Activated CD4-positive, alpha-beta T cell treated with anti-CD3 and anti-CD28 coated beads for 36 hours (primary cell): ENCODE data around the gene C1D. TPM values are rescaled to one million over a fixed set of nuclear protein-coding genes. Genes with fewer than 3 reads are reported as not detected.
"Not testable (repeated sequence)": the region's sequence is repeated elsewhere in the genome, so short reads cannot be mapped to it uniquely, and the experiment has no call there.

Source experiments
- ATAC-seq: fragments of 200-7000 bp; cut with Tn5 transposase; one replicate; pipeline ENCODE4 v1.10.0; 2021; ENCODE audit warnings: mild to moderate bottlenecking, moderate library complexity
- CTCF ChIA-PET: fragments of 350-600 bp; sonication (Branson Sonifier 250); formaldehyde crosslinking; loops from one replicate; lab custom pipeline; 2021; ENCODE audit warnings: antibody characterized with exemption; lab: Charles Lee
- POLR2A ChIA-PET: fragments of 350-600 bp; sonication (Branson Sonifier 250); formaldehyde crosslinking; loops from one replicate; lab custom pipeline; 2021; ENCODE audit warnings: antibody characterized with exemption, inconsistent platforms; lab: Charles Lee
- DNase-seq: peaks from one replicate; pipeline ENCODE4 v3.0.0-alpha.2; 2020
- H3K27ac Mint-ChIP-seq: one replicate; pipeline ENCODE4 v1.8.0; 2021; ENCODE audit warnings: mixed read lengths
- H3K27me3 Mint-ChIP-seq: one replicate; pipeline ENCODE4 v1.8.0; 2021; ENCODE audit warnings: mixed read lengths
- H3K36me3 Mint-ChIP-seq: one replicate; pipeline ENCODE4 v1.8.0; 2021; ENCODE audit warnings: low read depth, mixed read lengths
- H3K4me1 Mint-ChIP-seq: one replicate; pipeline ENCODE4 v1.8.0; 2021; ENCODE audit warnings: mixed read lengths
- H3K4me3 Mint-ChIP-seq: one replicate; pipeline ENCODE4 v1.8.0; 2021; ENCODE audit warnings: mild to moderate bottlenecking, moderate library complexity, mixed read lengths
- H3K9me3 Mint-ChIP-seq: one replicate; pipeline ENCODE4 v1.8.0; 2021; ENCODE audit warnings: low read depth, mixed read lengths
- intact Hi-C, 2 experiments: fragments of 100-400 bp; cut with DNase I in 1 of 2; cut with micrococcal nuclease in 1 of 2; formaldehyde crosslinking; loops; one replicate each; pipeline versions ENCODE4 v1.14.2 to v1.15.1; 2022 to 2024; cut with DNase I, micrococcal nuclease
- total RNA-seq, 2 experiments: library from RNA; stranded (reverse); gene quantifications; one replicate each; pipeline ENCODE4 v1.2.3, GENCODE V29; 2021

C1D gene
- total RNA-seq, 2 experiments from 2014 or later, result 11.3 to 21.4 TPM

DNA sequence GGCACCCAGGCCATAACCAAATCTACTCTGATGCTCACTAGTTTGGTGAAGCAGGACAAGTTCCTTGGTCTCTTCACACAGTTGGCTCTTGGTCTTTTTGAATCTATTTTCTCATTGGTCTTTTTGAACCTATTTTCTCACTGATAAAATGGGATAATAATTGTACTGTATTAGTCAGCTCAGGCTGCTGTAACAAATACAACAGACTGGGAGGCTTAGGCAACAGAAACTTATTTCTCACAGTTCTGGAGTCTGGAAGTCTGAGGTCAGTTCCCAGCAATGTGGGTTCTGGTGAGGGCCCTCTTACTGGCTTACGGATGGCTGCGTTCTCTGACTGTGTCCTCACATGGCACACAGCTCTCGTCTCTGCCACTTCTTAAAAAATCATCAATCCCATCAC, 63.5 kb downstream of the C1D start:
- Mint-ChIP-seq H3K9me3 (no peaks in the 10 kb centered on the region), H3K4me1 (no peaks in the 10 kb centered on the region), H3K4me3 (no peak overlapping the region), H3K36me3 (no peaks in the 10 kb centered on the region), H3K27ac (no peak overlapping the region), H3K27me3 (peaks cover 15% of the 10 kb centered on the region)
- intact Hi-C loops, result no loop called here
- CTCF ChIA-PET, result no interaction called here
- DNase-seq, result no peak
- ATAC-seq, result no peak
- POLR2A ChIA-PET, result no interaction called here

DNA sequence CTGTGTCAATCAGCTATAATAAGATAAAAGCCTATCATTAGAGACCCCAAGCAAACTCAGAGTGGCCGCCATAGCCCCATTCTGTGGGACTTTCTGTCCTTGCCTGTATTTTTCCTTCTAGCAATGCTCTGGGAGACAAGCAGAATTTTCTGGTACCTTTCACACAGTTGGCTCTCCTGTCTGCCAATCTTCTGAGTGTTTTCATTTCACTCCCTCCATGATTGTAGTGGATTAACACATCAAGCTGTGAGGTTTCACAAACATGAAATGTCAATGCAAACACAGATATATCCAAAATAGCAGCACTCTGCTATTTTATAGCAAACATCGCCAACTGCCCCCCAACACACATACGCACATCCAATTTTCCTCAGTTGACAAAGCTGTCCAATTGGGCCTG, 64.9 kb downstream of the C1D start:
- ATAC-seq, result no peak
- Mint-ChIP-seq H3K27ac (no peak overlapping the region), H3K27me3 (peaks cover 19% of the 10 kb centered on the region), H3K36me3 (no peaks in the 10 kb centered on the region), H3K4me1 (no peaks in the 10 kb centered on the region), H3K9me3 (no peaks in the 10 kb centered on the region), H3K4me3 (no peak overlapping the region)
- ChIA-PET CTCF (interaction anchor here (1.0 kb wide), 1 partner anchor 34 kb away, joined by 3 read pairs; no protein-coding TSS in a partner anchor), POLR2A (no interaction called here)
- DNase-seq, result no peak
- intact Hi-C loops, result no loop called here

DNA sequence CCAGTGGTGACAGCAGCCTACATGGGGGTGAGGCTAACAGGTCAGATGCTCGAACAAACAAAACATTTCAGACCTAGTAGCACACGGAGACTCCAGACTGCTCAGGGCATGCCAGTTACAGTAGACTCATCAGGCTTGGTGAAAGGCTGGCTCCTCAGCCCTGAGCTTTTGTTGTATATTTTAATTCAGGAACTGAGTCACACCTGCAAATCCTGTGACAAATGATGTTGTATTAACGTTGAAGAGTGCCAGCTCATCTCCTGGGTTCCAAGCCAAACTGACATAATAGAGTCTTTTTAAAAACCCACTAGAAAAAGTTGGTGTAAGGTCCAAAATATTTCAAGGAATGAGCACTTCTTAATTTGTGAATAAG, 65.3 kb downstream of the C1D start:
- no peak for ATAC-seq
- H3K27me3 Mint-ChIP-seq, result peaks cover 18% of the 10 kb centered on the region
- no peaks in the 10 kb centered on the region for H3K36me3 Mint-ChIP-seq
- H3K27ac Mint-ChIP-seq, result no peak overlapping the region
- CTCF ChIA-PET, result interaction anchor here (1.0 kb wide), 1 partner anchor 34 kb away, joined by 3 read pairs; no protein-coding TSS in a partner anchor
- no peaks in the 10 kb centered on the region for H3K9me3 Mint-ChIP-seq
- H3K4me1 Mint-ChIP-seq, result no peaks in the 10 kb centered on the region
- POLR2A ChIA-PET, result no interaction called here
- H3K4me3 Mint-ChIP-seq, result no peak overlapping the region
- intact Hi-C loops, result no loop called here
- DNase-seq, result no peak

DNA sequence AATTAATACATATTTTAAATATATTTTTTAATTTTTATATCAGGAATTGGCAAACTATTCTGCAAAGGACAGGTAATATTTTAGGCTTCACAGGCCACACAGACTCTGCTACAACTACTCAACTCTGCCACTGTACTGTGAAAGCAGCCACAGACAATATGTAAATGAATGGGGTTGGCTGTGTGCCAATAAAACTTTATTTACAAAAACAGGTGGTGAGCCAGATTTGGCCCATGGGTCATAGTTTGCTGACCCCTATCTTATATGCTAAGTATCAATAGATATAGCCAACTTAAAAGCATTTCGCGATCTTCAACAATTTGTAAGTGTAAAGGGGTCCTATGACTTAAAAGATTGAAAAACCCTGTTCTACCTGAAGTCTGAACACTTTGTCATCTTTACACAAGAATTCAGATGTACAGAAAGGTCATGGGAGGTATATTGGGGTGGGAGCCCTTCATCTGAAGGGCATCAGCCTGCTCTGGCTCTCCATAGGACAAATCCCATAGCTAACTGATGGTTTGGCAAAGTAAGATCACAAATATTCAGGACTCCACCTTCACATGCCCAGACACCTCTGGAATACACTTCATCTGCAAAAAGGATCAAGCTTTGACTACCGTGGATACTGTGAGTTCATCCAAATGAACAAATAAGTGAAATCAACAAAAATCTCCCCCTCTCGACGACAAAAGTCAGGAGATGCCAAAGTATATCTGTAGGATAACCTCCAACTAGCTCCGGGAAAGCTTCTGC, 65.9 kb downstream of the C1D start:
- CTCF ChIA-PET, result interaction anchor here (1.0 kb wide), 1 partner anchor 35 kb away, joined by 3 read pairs; no protein-coding TSS in a partner anchor

DNA sequence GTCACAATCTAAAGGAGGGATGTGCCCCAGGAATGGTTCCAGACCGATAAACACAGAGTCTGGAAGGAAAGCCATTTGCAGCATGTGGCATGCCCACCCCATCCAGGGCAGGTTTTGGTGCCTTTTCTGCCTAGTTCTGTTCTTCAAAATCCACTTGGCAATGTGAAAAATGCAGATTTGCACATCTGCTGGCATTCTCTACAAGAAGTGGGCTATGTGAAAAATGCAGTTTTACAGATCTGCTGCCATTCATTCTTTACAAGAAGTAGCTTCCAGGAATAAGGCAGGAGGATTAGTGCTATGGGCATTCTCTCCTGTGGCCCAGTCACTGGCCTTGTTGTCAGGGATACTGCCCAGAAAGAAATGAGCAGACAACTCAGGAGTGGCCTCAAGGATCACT, 68.1 kb downstream of the C1D start:
- no peak for ATAC-seq
- no peak overlapping the region for H3K4me3 Mint-ChIP-seq
- DNase-seq, result no peak
- intact Hi-C loops, result no loop called here
- no peaks in the 10 kb centered on the region for H3K36me3 Mint-ChIP-seq
- POLR2A ChIA-PET, result no interaction called here
- H3K27me3 Mint-ChIP-seq, result peaks cover 19% of the 10 kb centered on the region
- no peak overlapping the region for H3K27ac Mint-ChIP-seq
- CTCF ChIA-PET, result no interaction called here
- H3K9me3 Mint-ChIP-seq, result no peaks in the 10 kb centered on the region
- no peaks in the 10 kb centered on the region for H3K4me1 Mint-ChIP-seq

More for the DNA sequence above, 65.9 kb downstream of the C1D start:
- DNase-seq, result no peak
- H3K4me1 Mint-ChIP-seq, result no peaks in the 10 kb centered on the region
- H3K9me3 Mint-ChIP-seq, result no peaks in the 10 kb centered on the region
- no peaks in the 10 kb centered on the region for H3K36me3 Mint-ChIP-seq
- no peak overlapping the region for H3K27ac Mint-ChIP-seq
- H3K27me3 Mint-ChIP-seq, result peaks cover 17% of the 10 kb centered on the region
- intact Hi-C loops, result no loop called here
- ATAC-seq, result no peak
- POLR2A ChIA-PET, result no interaction called here
- H3K4me3 Mint-ChIP-seq, result no peak overlapping the region

DNA sequence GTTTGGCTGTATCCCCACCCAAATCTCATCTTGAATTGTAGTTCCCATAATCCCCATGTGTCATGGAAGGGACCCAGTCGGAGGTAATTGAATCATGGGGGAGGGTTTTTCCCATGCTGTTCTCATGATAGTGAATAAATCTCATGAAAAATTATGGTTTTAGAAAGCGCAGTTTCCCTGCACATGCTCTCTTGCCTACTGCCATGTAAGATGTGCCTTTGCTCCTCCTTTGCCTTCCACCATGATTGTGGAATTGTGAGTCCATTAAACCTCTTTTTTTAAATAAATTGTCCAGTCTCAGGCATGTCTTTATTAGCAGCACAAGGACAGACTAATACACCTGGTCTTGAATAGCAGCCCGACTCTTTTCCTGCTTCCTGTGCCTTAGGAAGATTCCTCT, 68.7 kb downstream of the C1D start:
- H3K36me3 Mint-ChIP-seq, H3K9me3 Mint-ChIP-seq, POLR2A ChIA-PET, DNase-seq, ATAC-seq, H3K4me3 Mint-ChIP-seq, intact Hi-C loops, H3K4me1 Mint-ChIP-seq, H3K27ac Mint-ChIP-seq: not testable (repeated sequence)
- peaks cover 18% of the 10 kb centered on the region for H3K27me3 Mint-ChIP-seq
- CTCF ChIA-PET, result interaction anchor here (0.6 kb wide), 1 partner anchor 205 kb away, joined by 3 read pairs; no protein-coding TSS in a partner anchor

DNA sequence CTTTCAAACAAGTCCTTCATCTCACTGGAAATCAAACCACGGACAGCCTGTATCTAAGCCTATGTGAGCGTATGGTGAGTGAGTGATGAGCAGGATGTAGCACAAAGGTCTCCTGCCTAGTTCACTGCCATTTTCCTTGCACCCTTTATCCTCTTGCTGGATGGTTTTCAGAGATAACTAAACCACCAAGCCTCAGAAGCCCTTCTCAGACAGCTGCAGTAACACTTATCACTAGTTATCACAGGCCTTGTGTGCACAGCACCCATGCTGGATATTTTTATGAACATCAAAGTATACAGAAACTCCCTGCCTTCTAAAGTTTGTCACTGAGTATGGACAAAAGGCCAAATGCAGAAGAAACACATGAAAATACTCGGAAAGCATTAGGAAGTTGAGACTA, 69.5 kb downstream of the C1D start:
- ChIA-PET POLR2A (no interaction called here), CTCF (interaction anchor here (0.6 kb wide), 1 partner anchor 205 kb away, joined by 3 read pairs; no protein-coding TSS in a partner anchor)
- no peak for ATAC-seq
- Mint-ChIP-seq H3K4me1 (no peaks in the 10 kb centered on the region), H3K36me3 (no peaks in the 10 kb centered on the region), H3K9me3 (no peaks in the 10 kb centered on the region), H3K27me3 (peaks cover 14% of the 10 kb centered on the region), H3K27ac (no peak overlapping the region), H3K4me3 (no peak overlapping the region)
- intact Hi-C loops, result no loop called here
- DNase-seq, result no peak

DNA sequence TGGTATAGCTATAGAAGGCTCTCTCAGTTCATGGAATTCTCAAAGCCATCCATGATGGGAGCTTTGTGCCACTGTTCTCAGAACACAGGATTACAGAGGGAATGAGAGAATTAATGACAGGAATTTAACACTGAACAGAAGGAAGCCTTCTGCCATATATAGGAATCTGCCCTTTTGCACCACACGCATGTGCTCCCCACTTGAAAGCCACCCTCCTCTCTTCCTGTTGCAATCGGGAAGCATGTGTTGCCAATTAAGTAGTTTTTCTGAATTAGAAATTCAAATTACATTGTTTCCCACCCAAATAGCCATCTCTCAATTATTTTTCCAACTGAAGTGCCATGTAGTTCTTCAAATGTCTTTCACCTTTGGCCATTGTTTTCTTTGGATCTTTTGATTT, 71.3 kb downstream of the C1D start:
- ATAC-seq, result no peak
- no peak overlapping the region for H3K27ac Mint-ChIP-seq

More for the DNA sequence above, 71.3 kb downstream of the C1D start:
- Mint-ChIP-seq H3K9me3 (no peaks in the 10 kb centered on the region), H3K36me3 (no peaks in the 10 kb centered on the region), H3K4me3 (no peak overlapping the region), H3K4me1 (no peaks in the 10 kb centered on the region), H3K27me3 (peaks cover 13% of the 10 kb centered on the region)
- CTCF ChIA-PET, result no interaction called here
- no peak for DNase-seq
- POLR2A ChIA-PET, result no interaction called here
- intact Hi-C loops, result no loop called here

Other genes with a start within 250 kb of the C1D start
- 10 to 100 TPM; 15.7 to 20.5 TPM for gene PNO1, start 94.9 kb upstream of the C1D start, total RNA-seq
- 10 to 100 TPM; 75.1 to 82.4 TPM for gene PPP3R1, start 189.5 kb upstream of the C1D start, total RNA-seq